ENCODE data around the gene MFSD1. TPM values are rescaled to one million over a fixed set of nuclear protein-coding genes. Genes with fewer than 3 reads are reported as not detected.

The MFSD1 gene
- total RNA-seq, 1 experiment from 2014 or later, result 50.7 TPM

DNA sequence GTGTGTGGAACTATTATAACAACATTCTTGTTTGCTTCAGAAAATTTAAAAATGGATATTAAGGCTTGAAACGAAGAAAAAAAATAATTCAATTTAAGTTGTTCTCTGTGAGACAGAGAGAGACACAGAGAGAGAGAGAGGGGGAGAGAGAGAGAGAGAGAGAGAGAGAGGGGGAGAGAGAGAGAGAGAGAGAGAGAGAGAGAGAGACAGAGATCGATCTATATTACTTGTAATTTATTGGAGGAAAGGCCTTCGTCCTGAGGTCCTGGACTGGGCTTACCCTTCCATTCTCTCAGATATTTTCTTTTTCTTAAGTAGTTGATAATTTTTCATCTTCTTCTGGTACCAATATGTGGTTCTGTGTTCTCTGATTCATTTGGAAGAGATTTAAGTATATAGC, 25.9 kb downstream of the MFSD1 start:
- no peak for ATAC-seq
- Histone ChIP-seq H3K4me1 (ENCODE audit: control insufficient read depth, insufficient read depth, low read length) (no peaks in the 10 kb centered on the region), H3K4me3 (ENCODE audit: low read depth in 2 of 2, low read length in 2 of 2) (no peak overlapping the region), H3K27me3 (ENCODE audit: control insufficient read depth, insufficient read depth, low read length) (no peaks in the 10 kb centered on the region), H3K27ac (ENCODE audit: low read length) (no peak overlapping the region), H3K9me3 (ENCODE audit: control insufficient read depth, insufficient read depth, low read depth, low read length) (no peaks in the 10 kb centered on the region; the same call in 1 of the 2 replicates), H3K36me3 (ENCODE audit: control insufficient read depth, insufficient read depth, low read length) (peaks cover 7% of the 10 kb centered on the region; the same call in 1 of the 2 replicates)
- in situ Hi-C loops (cut with HindIII; ENCODE audit: low pct_unique_long_range_greater_than_20kb, low sequenced_read_pairs), result no loop called here
- POLR2A ChIA-PET, result no interaction called here
- no TSS peak for BruUV-seq (replicated peaks)
- intact Hi-C loops (cut with micrococcal nuclease; ENCODE audit: unreplicated experiment), result no loop called here
- TF ChIP-seq SIN3A (IDR thresholded peaks at IDR 0.05; ENCODE audit: borderline replicate concordance, insufficient read depth, low read depth, low read length) (no peak), TCF7L2 (IDR thresholded peaks at IDR 0.05; ENCODE audit: low read depth, low read length) (no peak), POLR2AphosphoS5 (IDR thresholded peaks at IDR 0.05; ENCODE audit: low read depth, low read length) (no peak)
- TF ChIP-seq, protein P1, sequence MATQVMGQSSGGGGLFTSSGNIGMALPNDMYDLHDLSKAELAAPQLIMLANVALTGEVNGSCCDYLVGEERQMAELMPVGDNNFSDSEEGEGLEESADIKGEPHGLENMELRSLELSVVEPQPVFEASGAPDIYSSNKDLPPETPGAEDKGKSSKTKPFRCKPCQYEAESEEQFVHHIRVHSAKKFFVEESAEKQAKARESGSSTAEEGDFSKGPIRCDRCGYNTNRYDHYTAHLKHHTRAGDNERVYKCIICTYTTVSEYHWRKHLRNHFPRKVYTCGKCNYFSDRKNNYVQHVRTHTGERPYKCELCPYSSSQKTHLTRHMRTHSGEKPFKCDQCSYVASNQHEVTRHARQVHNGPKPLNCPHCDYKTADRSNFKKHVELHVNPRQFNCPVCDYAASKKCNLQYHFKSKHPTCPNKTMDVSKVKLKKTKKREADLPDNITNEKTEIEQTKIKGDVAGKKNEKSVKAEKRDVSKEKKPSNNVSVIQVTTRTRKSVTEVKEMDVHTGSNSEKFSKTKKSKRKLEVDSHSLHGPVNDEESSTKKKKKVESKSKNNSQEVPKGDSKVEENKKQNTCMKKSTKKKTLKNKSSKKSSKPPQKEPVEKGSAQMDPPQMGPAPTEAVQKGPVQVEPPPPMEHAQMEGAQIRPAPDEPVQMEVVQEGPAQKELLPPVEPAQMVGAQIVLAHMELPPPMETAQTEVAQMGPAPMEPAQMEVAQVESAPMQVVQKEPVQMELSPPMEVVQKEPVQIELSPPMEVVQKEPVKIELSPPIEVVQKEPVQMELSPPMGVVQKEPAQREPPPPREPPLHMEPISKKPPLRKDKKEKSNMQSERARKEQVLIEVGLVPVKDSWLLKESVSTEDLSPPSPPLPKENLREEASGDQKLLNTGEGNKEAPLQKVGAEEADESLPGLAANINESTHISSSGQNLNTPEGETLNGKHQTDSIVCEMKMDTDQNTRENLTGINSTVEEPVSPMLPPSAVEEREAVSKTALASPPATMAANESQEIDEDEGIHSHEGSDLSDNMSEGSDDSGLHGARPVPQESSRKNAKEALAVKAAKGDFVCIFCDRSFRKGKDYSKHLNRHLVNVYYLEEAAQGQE (IDR thresholded peaks at IDR 0.05; ENCODE audit: insufficient read depth in 1 of 2, low read depth in 2 of 2, low read length in 1 of 2), result no peak
- TF ChIP-seq, protein P2, sequence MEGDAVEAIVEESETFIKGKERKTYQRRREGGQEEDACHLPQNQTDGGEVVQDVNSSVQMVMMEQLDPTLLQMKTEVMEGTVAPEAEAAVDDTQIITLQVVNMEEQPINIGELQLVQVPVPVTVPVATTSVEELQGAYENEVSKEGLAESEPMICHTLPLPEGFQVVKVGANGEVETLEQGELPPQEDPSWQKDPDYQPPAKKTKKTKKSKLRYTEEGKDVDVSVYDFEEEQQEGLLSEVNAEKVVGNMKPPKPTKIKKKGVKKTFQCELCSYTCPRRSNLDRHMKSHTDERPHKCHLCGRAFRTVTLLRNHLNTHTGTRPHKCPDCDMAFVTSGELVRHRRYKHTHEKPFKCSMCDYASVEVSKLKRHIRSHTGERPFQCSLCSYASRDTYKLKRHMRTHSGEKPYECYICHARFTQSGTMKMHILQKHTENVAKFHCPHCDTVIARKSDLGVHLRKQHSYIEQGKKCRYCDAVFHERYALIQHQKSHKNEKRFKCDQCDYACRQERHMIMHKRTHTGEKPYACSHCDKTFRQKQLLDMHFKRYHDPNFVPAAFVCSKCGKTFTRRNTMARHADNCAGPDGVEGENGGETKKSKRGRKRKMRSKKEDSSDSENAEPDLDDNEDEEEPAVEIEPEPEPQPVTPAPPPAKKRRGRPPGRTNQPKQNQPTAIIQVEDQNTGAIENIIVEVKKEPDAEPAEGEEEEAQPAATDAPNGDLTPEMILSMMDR (IDR thresholded peaks at IDR 0.05), result no peak
- DNase-seq (ENCODE audit: low read depth, low spot score), result no peak
- CTCF ChIA-PET, result no interaction called here

DNA sequence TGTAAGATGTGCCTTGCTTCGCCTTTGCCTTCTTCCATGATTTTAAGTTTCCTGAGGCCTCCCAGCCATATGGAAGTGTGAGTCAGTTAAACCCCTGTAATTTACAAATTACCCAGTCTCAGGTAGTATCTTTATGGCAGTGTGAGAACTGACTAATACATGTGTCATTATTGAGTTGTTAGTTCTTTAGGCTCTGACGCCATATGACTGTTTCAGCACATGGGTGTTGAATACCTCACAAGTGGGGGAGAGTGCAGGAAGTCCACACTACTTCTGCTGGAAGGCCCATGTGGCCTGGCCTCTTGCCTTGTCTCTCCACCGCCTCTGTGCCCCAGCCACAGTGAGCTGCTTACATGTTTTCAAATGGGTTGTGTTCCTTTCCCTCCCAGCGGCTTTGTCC, 28.5 kb downstream of the MFSD1 start:
- DNase-seq (ENCODE audit: low read depth, low spot score), result no peak
- BruUV-seq (replicated peaks), result no TSS peak
- Histone ChIP-seq H3K4me1 (ENCODE audit: control insufficient read depth, insufficient read depth, low read length) (no peaks in the 10 kb centered on the region), H3K9me3 (ENCODE audit: control insufficient read depth, insufficient read depth, low read depth, low read length) (no peaks in the 10 kb centered on the region; the same call in 1 of the 2 replicates), H3K36me3 (ENCODE audit: control insufficient read depth, insufficient read depth, low read length) (no peaks in the 10 kb centered on the region), H3K4me3 (ENCODE audit: low read depth in 2 of 2, low read length in 2 of 2) (no peak overlapping the region), H3K27me3 (ENCODE audit: control insufficient read depth, insufficient read depth, low read length) (no peaks in the 10 kb centered on the region), H3K27ac (ENCODE audit: low read length) (no peak overlapping the region)
- in situ Hi-C loops (cut with HindIII; ENCODE audit: low pct_unique_long_range_greater_than_20kb, low sequenced_read_pairs), result no loop called here
- ChIA-PET CTCF (no interaction called here), POLR2A (no interaction called here)
- TF ChIP-seq, protein P2 (IDR thresholded peaks at IDR 0.05), result no peak
- TF ChIP-seq SIN3A (IDR thresholded peaks at IDR 0.05; ENCODE audit: borderline replicate concordance, insufficient read depth, low read depth, low read length) (no peak), TCF7L2 (IDR thresholded peaks at IDR 0.05; ENCODE audit: low read depth, low read length) (no peak), POLR2AphosphoS5 (IDR thresholded peaks at IDR 0.05; ENCODE audit: low read depth, low read length) (no peak)
- TF ChIP-seq, protein P1 (IDR thresholded peaks at IDR 0.05; ENCODE audit: insufficient read depth in 1 of 2, low read depth in 2 of 2, low read length in 1 of 2), result no peak
- ATAC-seq, result peak; percentile 51; the same call in 1 of the 2 replicates
- intact Hi-C loops (cut with micrococcal nuclease; ENCODE audit: unreplicated experiment), result no loop called here

All from Panc1 (cell line).